ENCODE results near the gene EFNA4.

EFNA4 gene

GRCh38 chr1:155063550-155064110 lies at the start of gene EFNA4:
EFNA4 (plus strand) TSS chr1:155063740; CDS start chr1:155063824, 84 bp downstream.
- DNase-seq = peak; percentile 87

- DNase-seq = no peak
Measured at GRCh38 chr1:155014709-155015508, 48.6 kb upstream of the EFNA4 start.

GRCh38 chr1:155015527-155016230 lies 47.9 kb upstream of the EFNA4 start:
- no peak for DNase-seq

- no peak for DNase-seq
Measured at GRCh38 chr1:155016231-155016831, 47.2 kb upstream of the EFNA4 start.

- peak; percentile 95 for DNase-seq
Measured at GRCh38 chr1:155017041-155017945, 46.2 kb upstream of the EFNA4 start.

GRCh38 chr1:155017946-155018316 lies 45.6 kb upstream of the EFNA4 start:
- DNase-seq = no peak

- no peak for DNase-seq
Measured at GRCh38 chr1:155018617-155019348, 44.8 kb upstream of the EFNA4 start.

- DNase-seq = no peak
Measured at GRCh38 chr1:155019377-155020245, 43.9 kb upstream of the EFNA4 start.

GRCh38 chr1:155022136-155022926 lies 41.2 kb upstream of the EFNA4 start:
- no peak for DNase-seq

- DNase-seq = no peak
Measured at GRCh38 chr1:155022927-155023236, 40.7 kb upstream of the EFNA4 start.

GRCh38 chr1:155023627-155024026 lies 39.9 kb upstream of the EFNA4 start:
- no peak for DNase-seq

GRCh38 chr1:155024315-155024714 lies 39.2 kb upstream of the EFNA4 start:
- DNase-seq = no peak

- no peak for DNase-seq
Measured at GRCh38 chr1:155026154-155026553, 37.4 kb upstream of the EFNA4 start.

GRCh38 chr1:155026588-155026987 lies 37.0 kb upstream of the EFNA4 start:
- DNase-seq = no peak

GRCh38 chr1:155029513-155030242 lies 33.9 kb upstream of the EFNA4 start:
- no peak for DNase-seq

GRCh38 chr1:155030243-155030795 lies 33.2 kb upstream of the EFNA4 start:
- no peak for DNase-seq

GRCh38 chr1:155030899-155031298 lies 32.6 kb upstream of the EFNA4 start:
- DNase-seq = no peak

GRCh38 chr1:155032886-155033285 lies 30.7 kb upstream of the EFNA4 start:
- no peak for DNase-seq

GRCh38 chr1:155033524-155033923 lies 30.0 kb upstream of the EFNA4 start, which contains the start of the genes DCST1 and DCST2:
DCST1 (plus strand) TSS chr1:155033824; CDS start chr1:155034037, 213 bp downstream.
DCST2 (minus strand) TSS chr1:155033781; CDS start chr1:155033701, 80 bp downstream.
- no peak for DNase-seq

All from NCI-H1694 (cell line).